ENCODE data around the gene PNMT.

- TF ChIP-seq EZH2 (IDR thresholded peaks at IDR 0.05; ENCODE audit: borderline replicate concordance, insufficient read depth, low read length, poor library complexity, severe bottlenecking) (no peak), RAD21 (conservative IDR thresholded peaks at IDR 0.05) (no peak), CTCF (IDR thresholded peaks at IDR 0.05; ENCODE audit: poor library complexity, severe bottlenecking) (no peak), POLR2AphosphoS5 (IDR thresholded peaks at IDR 0.05) (no peak), SMC3 (conservative IDR thresholded peaks at IDR 0.05; ENCODE audit: poor library complexity) (no peak), MXI1 (conservative IDR thresholded peaks at IDR 0.05; ENCODE audit: poor library complexity, severe bottlenecking) (no peak), TAF1 (IDR thresholded peaks at IDR 0.05; ENCODE audit: low read depth) (no peak)
- TF ChIP-seq, protein P1, sequence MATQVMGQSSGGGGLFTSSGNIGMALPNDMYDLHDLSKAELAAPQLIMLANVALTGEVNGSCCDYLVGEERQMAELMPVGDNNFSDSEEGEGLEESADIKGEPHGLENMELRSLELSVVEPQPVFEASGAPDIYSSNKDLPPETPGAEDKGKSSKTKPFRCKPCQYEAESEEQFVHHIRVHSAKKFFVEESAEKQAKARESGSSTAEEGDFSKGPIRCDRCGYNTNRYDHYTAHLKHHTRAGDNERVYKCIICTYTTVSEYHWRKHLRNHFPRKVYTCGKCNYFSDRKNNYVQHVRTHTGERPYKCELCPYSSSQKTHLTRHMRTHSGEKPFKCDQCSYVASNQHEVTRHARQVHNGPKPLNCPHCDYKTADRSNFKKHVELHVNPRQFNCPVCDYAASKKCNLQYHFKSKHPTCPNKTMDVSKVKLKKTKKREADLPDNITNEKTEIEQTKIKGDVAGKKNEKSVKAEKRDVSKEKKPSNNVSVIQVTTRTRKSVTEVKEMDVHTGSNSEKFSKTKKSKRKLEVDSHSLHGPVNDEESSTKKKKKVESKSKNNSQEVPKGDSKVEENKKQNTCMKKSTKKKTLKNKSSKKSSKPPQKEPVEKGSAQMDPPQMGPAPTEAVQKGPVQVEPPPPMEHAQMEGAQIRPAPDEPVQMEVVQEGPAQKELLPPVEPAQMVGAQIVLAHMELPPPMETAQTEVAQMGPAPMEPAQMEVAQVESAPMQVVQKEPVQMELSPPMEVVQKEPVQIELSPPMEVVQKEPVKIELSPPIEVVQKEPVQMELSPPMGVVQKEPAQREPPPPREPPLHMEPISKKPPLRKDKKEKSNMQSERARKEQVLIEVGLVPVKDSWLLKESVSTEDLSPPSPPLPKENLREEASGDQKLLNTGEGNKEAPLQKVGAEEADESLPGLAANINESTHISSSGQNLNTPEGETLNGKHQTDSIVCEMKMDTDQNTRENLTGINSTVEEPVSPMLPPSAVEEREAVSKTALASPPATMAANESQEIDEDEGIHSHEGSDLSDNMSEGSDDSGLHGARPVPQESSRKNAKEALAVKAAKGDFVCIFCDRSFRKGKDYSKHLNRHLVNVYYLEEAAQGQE (IDR thresholded peaks at IDR 0.05; ENCODE audit: borderline replicate concordance): no peak
These were observed 25.8 kb upstream of the PNMT start for GRCh38 chr17:39642291-39643074.

Data from neural cell (in vitro differentiated cells).